ENCODE data around the gene FRMD4A.
"Not testable (repeated sequence)": the region's sequence is repeated elsewhere in the genome, so short reads cannot be mapped to it uniquely, and the experiment has no call there.

FRMD4A gene

DNA sequence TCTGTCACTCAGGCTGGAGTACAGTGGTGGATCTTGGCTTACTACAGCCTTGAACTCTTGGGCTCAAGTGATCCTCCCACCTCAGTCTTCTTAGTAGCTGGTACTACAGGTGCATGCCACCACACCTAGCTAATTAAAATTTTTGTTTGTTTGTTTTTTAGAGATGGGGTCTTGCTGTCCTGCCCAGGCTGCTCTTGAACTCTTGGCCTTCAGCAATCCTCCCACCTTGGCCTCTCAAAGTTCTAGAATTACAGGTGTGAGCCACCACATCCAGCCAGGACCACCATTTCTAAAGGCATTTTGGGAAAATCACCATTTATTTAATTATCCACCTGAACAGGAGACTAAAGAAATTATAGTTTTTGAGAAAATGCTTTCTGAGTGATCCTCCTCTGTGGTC is 491.7 kb downstream of the FRMD4A start:
- no peak for DNase-seq
- TF ChIP-seq, protein P1, sequence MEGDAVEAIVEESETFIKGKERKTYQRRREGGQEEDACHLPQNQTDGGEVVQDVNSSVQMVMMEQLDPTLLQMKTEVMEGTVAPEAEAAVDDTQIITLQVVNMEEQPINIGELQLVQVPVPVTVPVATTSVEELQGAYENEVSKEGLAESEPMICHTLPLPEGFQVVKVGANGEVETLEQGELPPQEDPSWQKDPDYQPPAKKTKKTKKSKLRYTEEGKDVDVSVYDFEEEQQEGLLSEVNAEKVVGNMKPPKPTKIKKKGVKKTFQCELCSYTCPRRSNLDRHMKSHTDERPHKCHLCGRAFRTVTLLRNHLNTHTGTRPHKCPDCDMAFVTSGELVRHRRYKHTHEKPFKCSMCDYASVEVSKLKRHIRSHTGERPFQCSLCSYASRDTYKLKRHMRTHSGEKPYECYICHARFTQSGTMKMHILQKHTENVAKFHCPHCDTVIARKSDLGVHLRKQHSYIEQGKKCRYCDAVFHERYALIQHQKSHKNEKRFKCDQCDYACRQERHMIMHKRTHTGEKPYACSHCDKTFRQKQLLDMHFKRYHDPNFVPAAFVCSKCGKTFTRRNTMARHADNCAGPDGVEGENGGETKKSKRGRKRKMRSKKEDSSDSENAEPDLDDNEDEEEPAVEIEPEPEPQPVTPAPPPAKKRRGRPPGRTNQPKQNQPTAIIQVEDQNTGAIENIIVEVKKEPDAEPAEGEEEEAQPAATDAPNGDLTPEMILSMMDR (IDR thresholded peaks at IDR 0.05; ENCODE audit: low read depth, low read length): no peak
- H3K4me1 ChIP-seq: no peaks in the 10 kb centered on the region

DNA sequence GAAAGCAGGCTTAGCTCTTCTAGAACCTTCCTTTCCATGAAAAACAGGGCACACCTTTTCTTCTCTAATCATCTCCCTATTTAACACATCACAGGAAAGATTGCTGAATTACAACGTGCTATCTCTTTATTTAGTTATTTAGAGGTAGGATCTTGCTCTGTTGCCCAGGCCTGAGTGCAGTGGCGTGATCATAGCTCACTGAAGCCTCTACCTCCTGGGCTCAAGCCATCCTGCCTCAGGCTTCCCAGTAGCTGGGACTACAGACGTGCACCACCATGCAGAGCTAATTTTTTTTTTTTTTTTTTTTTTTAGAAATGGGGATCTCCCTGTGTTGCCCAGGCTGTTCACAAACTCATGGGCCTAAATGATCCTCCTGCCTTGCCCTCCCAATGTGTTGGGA is 492.8 kb downstream of the FRMD4A start:
- TF ChIP-seq, protein P1 (IDR thresholded peaks at IDR 0.05; ENCODE audit: low read depth, low read length): no peak
- Histone ChIP-seq H3K4me1 (no peaks in the 10 kb centered on the region), H3K27me3 (no peaks in the 10 kb centered on the region), H3K9me3 (no peaks in the 10 kb centered on the region), H3K4me3 (ENCODE audit: low read depth, low read length) (no peak overlapping the region), H3K36me3 (no peaks in the 10 kb centered on the region)
- no peak for DNase-seq

More for the DNA sequence above, 491.7 kb downstream of the FRMD4A start:
- no peaks in the 10 kb centered on the region for H3K36me3 ChIP-seq
- no peaks in the 10 kb centered on the region for H3K9me3 ChIP-seq
- H3K27me3 ChIP-seq: no peaks in the 10 kb centered on the region
- H3K4me3 ChIP-seq (ENCODE audit: low read depth, low read length): no peak overlapping the region

DNA sequence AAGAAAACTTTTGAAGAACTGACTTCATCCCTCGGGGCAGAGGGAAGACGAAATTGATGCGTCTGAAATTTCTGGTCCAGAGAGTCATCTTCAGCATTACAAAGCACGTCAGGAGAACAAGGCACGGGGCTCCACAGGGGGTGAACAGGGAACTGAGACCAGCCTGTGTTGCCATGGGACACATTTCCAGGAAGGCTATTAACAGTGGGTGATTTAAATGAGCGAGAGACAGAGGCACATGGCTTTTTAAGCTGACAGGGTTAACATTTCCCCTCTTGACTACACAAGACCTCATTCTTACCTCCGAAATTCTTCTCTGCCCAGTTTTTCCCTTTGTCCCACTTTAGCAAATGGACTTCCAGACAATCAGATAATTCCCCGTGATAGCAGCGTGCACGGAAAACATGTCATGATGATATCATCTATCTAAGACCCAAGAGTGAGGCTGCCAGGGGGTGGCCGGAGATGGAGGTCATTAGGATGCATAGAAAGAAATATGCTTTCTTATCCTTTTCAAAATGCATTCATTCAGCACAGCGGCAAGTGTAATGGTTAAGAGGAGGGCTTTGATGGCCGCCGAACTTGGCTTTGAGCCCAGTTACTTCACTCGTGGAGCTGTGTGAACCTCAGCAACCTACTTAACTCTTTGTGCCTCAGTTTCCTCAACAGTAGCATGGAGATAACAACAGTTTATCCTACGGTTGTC is 496.0 kb downstream of the FRMD4A start:
- no peak overlapping the region for H3K4me3 ChIP-seq (ENCODE audit: low read depth, low read length)
- TF ChIP-seq, protein P1 (IDR thresholded peaks at IDR 0.05; ENCODE audit: low read depth, low read length): no peak
- no peak for DNase-seq

DNA sequence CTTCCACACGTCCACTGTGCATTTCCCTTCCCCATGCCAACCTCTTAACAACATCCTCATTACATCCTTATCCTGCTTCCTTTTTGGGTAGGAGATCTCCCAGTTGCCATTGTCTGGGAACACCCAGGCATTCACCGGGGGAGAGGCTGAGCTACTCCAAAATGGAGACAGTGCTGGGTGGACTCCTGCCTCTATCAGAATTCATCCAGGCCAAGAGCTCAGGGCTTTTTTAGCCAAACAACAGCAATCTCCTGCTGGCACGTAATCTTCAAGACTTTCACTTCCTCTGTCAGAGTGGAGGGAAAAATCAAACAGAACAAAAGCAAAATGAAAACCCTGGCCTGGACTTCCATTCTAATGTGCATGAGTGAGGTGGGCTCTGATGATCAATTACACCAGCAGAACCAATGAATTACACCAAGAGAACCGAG is 499.0 kb downstream of the FRMD4A start:
- DNase-seq: no peak

More for the DNA sequence above, 496.0 kb downstream of the FRMD4A start:
- Histone ChIP-seq H3K27me3 (no peaks in the 10 kb centered on the region), H3K4me1 (no peaks in the 10 kb centered on the region), H3K36me3 (no peaks in the 10 kb centered on the region), H3K9me3 (no peaks in the 10 kb centered on the region)

DNA sequence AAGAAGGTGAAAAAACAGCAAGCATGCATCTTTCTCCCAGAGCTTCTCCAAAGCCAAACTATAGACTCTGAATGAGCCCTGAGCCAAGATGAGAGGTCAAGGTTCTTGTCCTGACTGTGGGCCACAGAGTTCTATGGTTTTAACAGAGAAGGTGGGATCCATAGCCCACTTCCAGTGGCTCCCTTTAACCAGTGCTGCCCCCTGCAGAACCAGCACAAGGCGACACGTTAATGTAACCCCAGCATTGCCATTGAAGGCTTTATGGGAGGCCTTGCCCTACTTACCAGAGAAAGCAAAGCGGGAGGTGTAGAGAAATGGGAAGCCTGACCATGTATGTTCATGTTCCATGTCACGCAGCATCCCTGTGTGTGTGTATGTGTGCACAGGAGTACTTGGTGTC is 500.3 kb downstream of the FRMD4A start:
- Histone ChIP-seq H3K4me1 (no peaks in the 10 kb centered on the region), H3K4me3 (ENCODE audit: low read depth, low read length) (no peak overlapping the region), H3K36me3 (no peaks in the 10 kb centered on the region), H3K27me3 (no peaks in the 10 kb centered on the region; the same call in 1 of the 2 replicates), H3K9me3 (no peaks in the 10 kb centered on the region)
- TF ChIP-seq, protein P1 (IDR thresholded peaks at IDR 0.05; ENCODE audit: low read depth, low read length): no peak
- DNase-seq: no peak

More for the DNA sequence above, 499.0 kb downstream of the FRMD4A start:
- TF ChIP-seq, protein P1 (IDR thresholded peaks at IDR 0.05; ENCODE audit: low read depth, low read length): no peak
- no peaks in the 10 kb centered on the region for H3K4me1 ChIP-seq
- H3K27me3 ChIP-seq: no peaks in the 10 kb centered on the region
- no peak overlapping the region for H3K4me3 ChIP-seq (ENCODE audit: low read depth, low read length)
- H3K9me3 ChIP-seq: no peaks in the 10 kb centered on the region
- no peaks in the 10 kb centered on the region for H3K36me3 ChIP-seq

DNA sequence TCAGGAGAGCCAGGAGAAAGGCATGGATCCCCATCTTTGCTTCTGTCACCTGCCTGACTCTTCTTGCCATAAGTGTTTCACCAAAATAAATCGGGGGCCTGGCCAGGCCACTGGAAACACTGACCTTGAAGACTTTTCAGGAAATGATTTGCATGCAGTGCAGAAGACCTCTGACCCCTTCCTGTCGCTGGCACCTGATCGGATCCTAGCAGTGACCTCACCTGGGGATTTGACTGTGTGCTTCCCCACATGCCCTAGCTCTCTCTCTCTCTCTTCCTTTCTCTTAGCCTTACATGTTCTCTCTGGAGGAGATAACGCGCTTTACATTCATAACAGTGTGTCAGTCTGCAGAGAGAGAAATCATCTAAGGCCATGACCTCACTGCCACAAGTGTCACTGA is 500.9 kb downstream of the FRMD4A start:
- no peak for DNase-seq
- Histone ChIP-seq H3K27me3 (no peaks in the 10 kb centered on the region; the same call in 1 of the 2 replicates), H3K4me1 (no peaks in the 10 kb centered on the region), H3K9me3 (no peaks in the 10 kb centered on the region), H3K4me3 (ENCODE audit: low read depth, low read length) (no peak overlapping the region), H3K36me3 (no peaks in the 10 kb centered on the region)
- TF ChIP-seq, protein P1 (IDR thresholded peaks at IDR 0.05; ENCODE audit: low read depth, low read length): no peak

DNA sequence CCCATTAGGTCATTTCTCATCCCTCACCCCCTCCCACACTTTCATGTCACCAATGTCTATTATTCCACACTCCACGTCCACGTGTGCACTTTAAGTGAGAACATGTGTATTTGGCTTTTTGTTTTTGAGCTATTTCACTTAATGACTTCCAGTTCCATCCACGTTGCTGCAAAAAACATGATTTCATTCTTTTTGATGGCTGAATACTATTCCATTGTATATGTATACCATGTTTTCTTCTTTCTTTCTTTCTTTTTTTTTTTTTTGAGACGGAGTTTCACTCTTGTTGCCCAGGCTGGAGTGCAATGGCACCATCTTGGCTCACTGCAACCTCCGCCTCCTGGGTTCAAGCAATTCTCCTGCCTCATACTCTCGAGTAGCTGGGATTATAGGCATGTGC is 502.4 kb downstream of the FRMD4A start:
- not testable (repeated sequence) for H3K4me3 ChIP-seq (ENCODE audit: low read depth, low read length); H3K36me3 ChIP-seq; H3K4me1 ChIP-seq; H3K27me3 ChIP-seq; DNase-seq; H3K9me3 ChIP-seq

All from BE2C (cell line).